AG09309 (cell line): ENCODE results near the gene CADM1.

Experiments used
- DNase-seq: peaks from one replicate; pipeline ENCODE4 v3.0.0-alpha.2; 2010; ENCODE audit warnings: low read depth
- H3K4me3 ChIP-seq: 2 replicates; pipeline ENCODE4 v1.5.1; 2011; ENCODE audit warnings: mild to moderate bottlenecking, low read depth, low read length, moderate library complexity; ENCODE audit not compliant: control insufficient read depth
- TF ChIP-seq, protein P1 (sequence below): IDR thresholded peaks from 2 replicates; pipeline ENCODE4 v1.5.1; 2011; ENCODE audit warnings: mild to moderate bottlenecking, low read depth, low read length, inconsistent platforms; ENCODE audit not compliant: insufficient read depth, control insufficient read depth; ENCODE audit errors: missing control alignments

CADM1 gene

DNA sequence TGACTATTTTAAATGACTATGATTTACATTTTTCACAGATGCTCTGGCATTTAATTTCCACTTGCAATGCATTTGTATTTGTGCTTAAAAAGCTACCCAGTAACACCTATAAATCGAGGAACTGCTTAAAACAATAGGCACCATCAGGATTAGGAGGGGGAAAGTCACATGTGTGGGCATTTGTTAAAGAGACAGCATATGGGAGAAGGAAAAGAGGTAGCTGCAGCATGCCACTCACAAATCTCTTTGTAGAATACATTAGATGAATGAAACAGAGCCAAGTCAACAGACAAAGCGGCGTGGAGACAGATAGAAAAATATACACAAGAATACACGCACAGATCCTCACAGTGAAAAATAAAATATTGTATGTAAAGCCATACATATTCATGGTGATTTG, 228.0 kb downstream of the CADM1 start:
- no peak for DNase-seq
- no peak overlapping the region for H3K4me3 ChIP-seq
- TF ChIP-seq, protein P1, sequence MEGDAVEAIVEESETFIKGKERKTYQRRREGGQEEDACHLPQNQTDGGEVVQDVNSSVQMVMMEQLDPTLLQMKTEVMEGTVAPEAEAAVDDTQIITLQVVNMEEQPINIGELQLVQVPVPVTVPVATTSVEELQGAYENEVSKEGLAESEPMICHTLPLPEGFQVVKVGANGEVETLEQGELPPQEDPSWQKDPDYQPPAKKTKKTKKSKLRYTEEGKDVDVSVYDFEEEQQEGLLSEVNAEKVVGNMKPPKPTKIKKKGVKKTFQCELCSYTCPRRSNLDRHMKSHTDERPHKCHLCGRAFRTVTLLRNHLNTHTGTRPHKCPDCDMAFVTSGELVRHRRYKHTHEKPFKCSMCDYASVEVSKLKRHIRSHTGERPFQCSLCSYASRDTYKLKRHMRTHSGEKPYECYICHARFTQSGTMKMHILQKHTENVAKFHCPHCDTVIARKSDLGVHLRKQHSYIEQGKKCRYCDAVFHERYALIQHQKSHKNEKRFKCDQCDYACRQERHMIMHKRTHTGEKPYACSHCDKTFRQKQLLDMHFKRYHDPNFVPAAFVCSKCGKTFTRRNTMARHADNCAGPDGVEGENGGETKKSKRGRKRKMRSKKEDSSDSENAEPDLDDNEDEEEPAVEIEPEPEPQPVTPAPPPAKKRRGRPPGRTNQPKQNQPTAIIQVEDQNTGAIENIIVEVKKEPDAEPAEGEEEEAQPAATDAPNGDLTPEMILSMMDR, result no peak

DNA sequence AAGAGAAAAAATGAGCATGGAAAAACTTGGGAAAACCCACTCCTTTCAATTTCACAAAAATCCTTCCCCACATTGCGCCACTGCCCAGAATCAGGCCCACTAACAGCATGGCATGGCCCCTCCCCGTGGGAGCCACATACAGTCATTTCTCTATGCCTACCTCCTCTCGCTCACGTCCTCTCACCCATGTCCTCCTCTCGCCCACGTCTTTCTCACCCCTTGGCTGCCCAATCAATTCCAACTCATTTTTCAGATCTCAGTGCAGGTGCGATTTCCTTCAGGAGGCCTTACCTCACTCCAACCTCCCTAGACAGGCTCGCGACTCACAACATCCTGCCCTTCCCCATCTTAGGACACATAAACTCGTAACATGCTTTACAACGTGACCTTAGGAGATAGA, 229.2 kb downstream of the CADM1 start:
- no peak for DNase-seq
- no peak overlapping the region for H3K4me3 ChIP-seq
- TF ChIP-seq, protein P1, result no peak

DNA sequence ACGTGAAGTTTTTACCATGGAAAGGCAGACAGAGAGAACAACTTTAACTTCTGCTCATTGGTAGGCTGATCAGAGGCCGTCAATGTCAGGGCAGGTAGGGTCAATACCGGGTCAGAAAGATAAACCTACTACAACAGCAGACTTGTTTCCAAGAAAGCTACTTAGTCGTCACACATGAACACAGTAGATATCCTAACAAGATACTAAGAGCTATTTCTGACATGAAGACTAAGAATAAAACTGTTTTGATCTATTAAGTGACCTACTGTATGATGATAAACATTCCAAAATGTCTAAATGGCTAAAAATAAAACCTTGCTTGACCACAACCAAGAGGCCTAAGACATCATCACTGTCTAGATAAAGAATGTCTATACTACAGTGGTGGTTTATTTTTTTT, 231.3 kb downstream of the CADM1 start:
- DNase-seq, result no peak
- no peak overlapping the region for H3K4me3 ChIP-seq
- TF ChIP-seq, protein P1, result no peak

DNA sequence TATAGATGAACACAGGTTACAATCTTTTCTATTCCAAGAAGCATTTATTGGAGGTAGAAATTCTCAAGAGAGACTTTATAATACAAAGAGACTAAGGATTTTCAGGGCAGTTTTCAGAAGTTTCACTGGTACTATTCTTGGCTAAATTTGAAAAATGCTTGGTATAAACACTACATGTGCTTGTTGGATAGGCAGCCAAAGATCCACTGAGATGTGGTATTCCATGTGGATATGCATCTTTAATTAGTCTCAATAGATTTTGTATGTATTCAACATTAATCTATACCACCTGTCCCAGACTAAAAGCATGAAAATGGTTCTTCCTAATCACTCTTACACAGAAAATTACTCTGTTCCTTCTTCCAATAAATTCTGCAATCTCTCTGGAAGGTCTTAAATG, 232.6 kb downstream of the CADM1 start:
- no peak for DNase-seq
- TF ChIP-seq, protein P1, result no peak

DNA sequence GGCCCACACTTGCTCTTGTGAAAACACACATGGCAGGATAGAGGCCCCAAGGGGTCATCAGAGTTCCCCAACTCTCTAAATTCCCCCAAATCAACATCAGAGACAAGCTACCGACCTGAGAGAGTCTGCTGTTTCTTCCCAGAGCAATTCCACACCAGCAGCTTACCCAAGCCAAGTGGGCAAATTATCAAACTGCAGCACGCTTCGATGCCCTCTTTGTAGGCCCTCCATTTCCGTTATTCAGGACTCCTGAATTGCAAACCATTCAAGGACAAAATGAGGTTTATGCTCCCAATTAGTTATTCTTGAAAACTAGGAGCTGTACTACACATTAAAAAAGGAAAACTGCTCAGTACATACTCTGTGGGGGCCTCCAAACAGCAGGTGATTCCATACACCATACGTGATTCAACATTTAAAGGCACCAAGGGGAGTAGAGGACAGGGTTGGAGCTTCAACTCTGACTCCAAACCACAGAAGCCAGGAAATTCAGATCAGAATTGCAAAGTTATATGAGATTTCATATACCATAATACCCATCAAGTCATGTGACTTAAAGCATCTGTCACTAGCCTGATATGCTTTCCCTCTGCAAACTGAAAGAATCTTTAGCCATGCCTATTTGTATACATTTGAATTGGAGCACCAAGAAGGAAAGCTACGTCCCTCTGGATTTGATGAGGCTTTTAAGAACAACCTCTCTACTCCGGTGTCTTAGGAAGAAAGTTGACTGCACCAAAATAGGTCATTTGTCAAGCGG, 234.8 kb downstream of the CADM1 start:
- DNase-seq, result no peak
- TF ChIP-seq, protein P1, result no peak

More for the DNA sequence above, 232.6 kb downstream of the CADM1 start:
- H3K4me3 ChIP-seq, result no peak overlapping the region

DNA sequence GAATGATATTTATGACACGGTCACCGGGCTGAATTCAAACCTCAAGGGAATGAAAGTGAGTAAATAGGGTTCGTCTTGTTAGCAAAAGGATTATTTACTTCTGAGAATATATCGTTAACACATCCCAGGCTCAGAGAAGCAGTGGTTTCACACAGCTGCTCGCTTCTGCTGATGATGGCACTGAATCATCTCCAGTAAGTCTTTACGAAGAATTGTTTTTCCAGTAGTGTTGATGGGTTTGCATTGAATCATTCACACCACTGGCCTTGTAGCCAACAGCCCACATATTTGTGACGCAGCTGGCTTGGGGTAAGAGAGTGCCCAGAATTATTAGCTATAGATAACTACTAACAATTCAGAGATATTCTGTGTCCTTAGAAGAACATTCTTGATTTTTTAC, 236.3 kb downstream of the CADM1 start:
- no peak for DNase-seq
- TF ChIP-seq, protein P1, result no peak
- H3K4me3 ChIP-seq, result no peak overlapping the region

More for the DNA sequence above, 234.8 kb downstream of the CADM1 start:
- no peak overlapping the region for H3K4me3 ChIP-seq
